GM21576 (cell line): ENCODE measurements around the gene ST6GALNAC4.
"Not testable (repeated sequence)": the region's sequence is repeated elsewhere in the genome, so short reads cannot be mapped to it uniquely, and the experiment has no call there.

ENCODE experiments used
- ATAC-seq: cut with Tn5 transposase; IDR thresholded peaks from one replicate; pipeline ENCODE4 v1.9.1; 2021; ENCODE audit warnings: mild to moderate bottlenecking, moderate library complexity; ENCODE audit not compliant: unreplicated experiment

The ST6GALNAC4 gene

GRCh38 chr9:127895811-127896210 is 21.0 kb downstream of the ST6GALNAC4 start:
- ATAC-seq: no peak

- ATAC-seq: no peak
Observed at GRCh38 chr9:127893392-127893791, 23.4 kb downstream of the ST6GALNAC4 start.

GRCh38 chr9:127892831-127893230 is 24.0 kb downstream of the ST6GALNAC4 start:
- no peak for ATAC-seq

- ATAC-seq: no peak
Observed at GRCh38 chr9:127890053-127890452, 26.8 kb downstream of the ST6GALNAC4 start.

- ATAC-seq: no peak
Observed at GRCh38 chr9:127887792-127888191, 29.0 kb downstream of the ST6GALNAC4 start.

GRCh38 chr9:127886401-127886972 is 30.4 kb downstream of the ST6GALNAC4 start:
- ATAC-seq: no peak

- ATAC-seq: no peak
Observed at GRCh38 chr9:127885508-127886281, 31.1 kb downstream of the ST6GALNAC4 start.

- no peak for ATAC-seq
Observed at GRCh38 chr9:127884976-127885490, 31.8 kb downstream of the ST6GALNAC4 start.

GRCh38 chr9:127884427-127884911 is 32.4 kb downstream of the ST6GALNAC4 start:
- ATAC-seq: no peak

- no peak for ATAC-seq
Observed at GRCh38 chr9:127883959-127884358, 32.9 kb downstream of the ST6GALNAC4 start.

GRCh38 chr9:127881715-127882114 is 35.1 kb downstream of the ST6GALNAC4 start:
- not testable (repeated sequence) for ATAC-seq

- ATAC-seq: no peak
Observed at GRCh38 chr9:127880143-127880542, 36.7 kb downstream of the ST6GALNAC4 start.

GRCh38 chr9:127878652-127879390 is 38.0 kb downstream of the ST6GALNAC4 start:
- no peak for ATAC-seq

- ATAC-seq: no peak
Observed at GRCh38 chr9:127878001-127878651, 38.7 kb downstream of the ST6GALNAC4 start.

GRCh38 chr9:127877566-127877998 is 39.3 kb downstream of the ST6GALNAC4 start, which contains the start of gene AK1:
Gene AK1 (minus strand): TSS chr9:127877675. CDS start chr9:127874617, 3,058 bp downstream.
- ATAC-seq: no peak

- ATAC-seq: no peak
Observed at GRCh38 chr9:127876764-127877562, 39.9 kb downstream of the ST6GALNAC4 start.

GRCh38 chr9:127876026-127876763 is 40.6 kb downstream of the ST6GALNAC4 start:
- ATAC-seq: no peak

- no peak for ATAC-seq
Observed at GRCh38 chr9:127875306-127875966, 41.4 kb downstream of the ST6GALNAC4 start.
